ENCODE measurements around the gene GRM5.

GRCh38 chr11:89067264-89067663 is 1.5 kb upstream of the GRM5 start:
- TF ChIP-seq POLR2AphosphoS5 (IDR thresholded peaks at IDR 0.05; ENCODE audit: low read depth, low read length) (no peak), POLR2A (IDR thresholded peaks at IDR 0.05; ENCODE audit: low read depth, low read length) (no peak), TAF1 (IDR thresholded peaks at IDR 0.05; ENCODE audit: borderline replicate concordance, low read depth, low read length) (no peak)
